HepG2 (cell line): ENCODE data around the gene SELENOW. TPM values are rescaled to one million over a fixed set of nuclear protein-coding genes. Genes with fewer than 3 reads are reported as not detected.

Source experiments
- ATAC-seq: fragments of 200-7000 bp; cut with Tn5 transposase; 3 replicates; pipeline ENCODE4 v1.9.1; 2020; ENCODE audit warnings: mild to moderate bottlenecking, moderate library complexity
- BruUV-seq: library from RNA; stranded (reverse); fragments of 400-500 nt; replicated peaks from 2 replicates; lab custom pipeline; 2021; lab: Mats Ljungman, UMichigan
- CTCF ChIA-PET: fragments of 300-600 bp; formaldehyde crosslinking; extraction: SDS; loops from one replicate; lab custom pipeline; 2021; ENCODE audit warnings: low total read pairs, inconsistent platforms, low intra/inter-chr PET ratio; lab: Yijun Ruan, JAX
- POLR2A ChIA-PET: fragments of 350-600 bp; sonication (Branson Sonifier 250); formaldehyde crosslinking; loops from one replicate; lab custom pipeline; 2020; ENCODE audit warnings: antibody characterized with exemption, inconsistent platforms; lab: Yijun Ruan, JAX
- DNase-seq: peaks from one replicate; pipeline ENCODE4 v3.0.0-alpha.2; 2015; ENCODE audit warnings: low spot score
- FAIRE-seq: peaks from 3 replicates; lab custom pipeline; 2011; peaks lifted over from hg19 to GRCh38; lab: Jason Lieb, UNC
- H2AFZ ChIP-seq: one replicate; pipeline ENCODE4 v1.6.1; 2011; ENCODE audit warnings: low read length, inconsistent platforms
- H3K27ac ChIP-seq: fragments of 300-600 bp; 3 replicates; pipeline ENCODE4 v1.8.0; 2011; ENCODE audit warnings: mixed run types, mild to moderate bottlenecking, mixed read lengths, low read length, inconsistent platforms; ENCODE audit not compliant: insufficient read depth; ENCODE audit errors: extremely low read length
- H3K27me3 ChIP-seq, 2 experiments: fragments of 200-600 bp in 1 of 2; 2 replicates in 1 of 2; 3 replicates in 1 of 2; pipeline versions ENCODE4 v1.6.0 to v1.8.0; 2011; ENCODE audit warnings: low read length in 2 of 2, mild to moderate bottlenecking in 2 of 2, moderate library complexity in 2 of 2, inconsistent platforms in 1 of 2; ENCODE audit not compliant: insufficient read depth in 2 of 2, control insufficient read depth in 1 of 2
- H3K36me3 ChIP-seq, 2 experiments: fragments of 200-600 bp in 1 of 2; replicated peaks in 1 of 2; 2 replicates in 1 of 2; 3 replicates in 1 of 2; pipeline versions ENCODE4 v1.5.1 to v1.8.0; 2011; ENCODE audit warnings: low read length in 2 of 2, inconsistent platforms in 1 of 2; ENCODE audit not compliant: insufficient read depth in 2 of 2, control insufficient read depth in 1 of 2
- H3K4me1 ChIP-seq: 2 replicates; pipeline ENCODE4 v1.5.1; 2012; ENCODE audit warnings: low read length, inconsistent platforms; ENCODE audit not compliant: insufficient read depth
- H3K4me2 ChIP-seq: 2 replicates; pipeline ENCODE4 v1.6.0; 2011; ENCODE audit warnings: low read depth, low read length, inconsistent platforms
- H3K4me3 ChIP-seq, 3 experiments: fragments of 200-600 bp in 1 of 3; sonication (generic), shearing (Covaris generic) in 1 of 3; replicated peaks in 1 of 3; 2 replicates each; pipeline ENCODE4 v1.5.1; 2011 to 2016; ENCODE audit warnings: low read length in 3 of 3, inconsistent platforms in 2 of 3, low read depth in 2 of 3, mild to moderate bottlenecking in 2 of 3, control low read depth in 1 of 3, mixed read lengths in 1 of 3; ENCODE audit not compliant: insufficient read depth in 1 of 3
- H3K79me2 ChIP-seq: one replicate; pipeline ENCODE4 v1.6.1; 2011; ENCODE audit warnings: low read length, inconsistent platforms; ENCODE audit not compliant: insufficient read depth
- H3K9ac ChIP-seq: 2 replicates; pipeline ENCODE4 v1.6.0; 2011; ENCODE audit warnings: mild to moderate bottlenecking, low read depth, low read length, inconsistent platforms; ENCODE audit not compliant: insufficient read depth
- H3K9me3 ChIP-seq: 2 replicates; pipeline ENCODE4 v1.5.1; 2012; ENCODE audit warnings: mild to moderate bottlenecking, low read length
- H4K20me1 ChIP-seq: 2 replicates; pipeline ENCODE4 v1.6.0; 2011; ENCODE audit warnings: inconsistent platforms, mild to moderate bottlenecking, low read length, moderate library complexity; ENCODE audit not compliant: insufficient read depth
- AKAP8 ChIP-seq: sonication (generic); formaldehyde crosslinking; IDR thresholded peaks from 2 replicates; pipeline ENCODE4 v1.5.1; 2020; ENCODE audit warnings: mild to moderate bottlenecking, missing genetic modification reagents
- CBX1 ChIP-seq: IDR thresholded peaks from one replicate; pipeline ENCODE4 v1.6.1; 2016; ENCODE audit warnings: antibody characterized with exemption, low read depth
- MAF1 ChIP-seq: sonication (generic); formaldehyde crosslinking; IDR thresholded peaks from 2 replicates; pipeline ENCODE4 v1.5.0; 2020; ENCODE audit warnings: missing genetic modification reagents, borderline replicate concordance
- MAFK ChIP-seq, 2 experiments: IDR thresholded peaks in 1 of 2; conservative IDR thresholded peaks in 1 of 2; 2 replicates each; pipeline ENCODE4 v1.6.1; 2011; ENCODE audit warnings: improper control_type of control experiment in 2 of 2, low read length in 2 of 2
- NFE2L1 ChIP-seq: sonication (generic); formaldehyde crosslinking; IDR thresholded peaks from 2 replicates; pipeline ENCODE4 v1.4.0; 2020; ENCODE audit warnings: missing genetic modification reagents, mild to moderate bottlenecking, borderline replicate concordance
- POLR2AphosphoS5 ChIP-seq: IDR thresholded peaks from 2 replicates; pipeline ENCODE4 v1.6.1; 2012; ENCODE audit warnings: low read depth, low read length
- RFXANK ChIP-seq: IDR thresholded peaks from 2 replicates; pipeline ENCODE4 v1.6.1; 2016
- THYN1 ChIP-seq: sonication (generic); formaldehyde crosslinking; IDR thresholded peaks from 2 replicates; pipeline ENCODE4 v1.8.1; 2023; ENCODE audit warnings: low read depth, mild to moderate bottlenecking, moderate library complexity, missing genetic modification reagents, borderline replicate concordance
- ZFP62 ChIP-seq: sonication (generic); formaldehyde crosslinking; IDR thresholded peaks from 2 replicates; pipeline ENCODE4 v1.4.0; 2020; ENCODE audit warnings: missing genetic modification reagents
- ZNF121 ChIP-seq: sonication (generic); formaldehyde crosslinking; IDR thresholded peaks from 2 replicates; pipeline ENCODE4 v1.5.0; 2020; ENCODE audit warnings: mild to moderate bottlenecking, missing genetic modification reagents
- ZNF17 ChIP-seq: sonication (generic); formaldehyde crosslinking; IDR thresholded peaks from 2 replicates; pipeline ENCODE4 v1.5.0; 2020; ENCODE audit warnings: mild to moderate bottlenecking, missing genetic modification reagents
- ZNF224 ChIP-seq: sonication (generic); formaldehyde crosslinking; IDR thresholded peaks from 2 replicates; pipeline ENCODE4 v1.5.0; 2020; ENCODE audit warnings: mild to moderate bottlenecking, missing genetic modification reagents
- ZNF274 ChIP-seq: sonication (generic); formaldehyde crosslinking; IDR thresholded peaks from 2 replicates; pipeline ENCODE4 v1.5.1; 2020; ENCODE audit warnings: mild to moderate bottlenecking, missing genetic modification reagents
- ZNF550 ChIP-seq: sonication (generic); formaldehyde crosslinking; IDR thresholded peaks from 2 replicates; pipeline ENCODE4 v1.4.0; 2020; ENCODE audit warnings: mild to moderate bottlenecking, missing genetic modification reagents, borderline replicate concordance
- ZNF772 ChIP-seq: sonication (generic); formaldehyde crosslinking; IDR thresholded peaks from 2 replicates; pipeline ENCODE4 v1.5.0; 2020; ENCODE audit warnings: mild to moderate bottlenecking, missing genetic modification reagents
- ZNF777 ChIP-seq: sonication (generic); formaldehyde crosslinking; IDR thresholded peaks from 2 replicates; pipeline ENCODE4 v1.4.0; 2020; ENCODE audit warnings: missing genetic modification reagents
- WGBS: methylation state at CpG from one replicate; pipeline ENCODE4 v1.1.6; 2017; ENCODE audit warnings: low lambda C conversion rate; 5-methylcytosine and 5-hydroxymethylcytosine counted together
- in situ Hi-C: cut with HindIII; loops from 2 replicates; pipeline ENCODE4 v1.10.0; 2017; ENCODE audit warnings: low pct_unique_long_range_greater_than_20kb; ENCODE audit not compliant: extremely low pct_ligation_motif_present
- intact Hi-C: fragments of 100-400 bp; cut with micrococcal nuclease; formaldehyde crosslinking; loops from one replicate; pipeline ENCODE4 v1.10.0; 2022; ENCODE audit not compliant: unreplicated experiment
- polyA plus RNA-seq, 8 experiments: library from polyadenylated mRNA; depleted of rRNA in 3 of 8; stranded (reverse) in 7 of 8; unstranded in 1 of 8; fragments of >200 nt; fragmentation: Illumina TruSeq in 4 of 8; extraction: Trizol in 4 of 8; gene quantifications; 2 replicates each; pipeline versions ENCODE4 v1.2.1 to v1.2.3, GENCODE V29; 2011 to 2016; ENCODE audit warnings: low read depth in 4 of 8, missing spikeins in 1 of 8, mixed read lengths in 1 of 8; ENCODE audit not compliant: insufficient read depth in 1 of 8
- total RNA-seq, 5 experiments: library from RNA; depleted of rRNA; stranded (reverse); fragments of >200 nt; fragmentation: Illumina TruSeq; extraction: Trizol; gene quantifications; 2 replicates each; pipeline ENCODE4 v1.2.3, GENCODE V29; 2016; ENCODE audit warnings: low read depth in 1 of 5
- TF ChIP-seq, protein P1 (sequence below): sonication (generic); formaldehyde crosslinking; IDR thresholded peaks from 2 replicates; pipeline ENCODE4 v1.8.0; 2022; ENCODE audit warnings: mild to moderate bottlenecking, missing genetic modification reagents, moderate library complexity
- TF ChIP-seq, protein P2 (sequence below): IDR thresholded peaks from 2 replicates; pipeline ENCODE4 v1.6.1; 2018; ENCODE audit warnings: missing genetic modification reagents
- TF ChIP-seq, protein P3 (sequence below): sonication (generic); formaldehyde crosslinking; IDR thresholded peaks from 2 replicates; pipeline ENCODE4 v1.9.0; 2022; ENCODE audit warnings: low read depth, missing genetic modification reagents

The SELENOW gene
- total and polyA plus RNA-seq, 2 of the 13 experiments (the other 11 are each of a cell fraction or from before 2014, with no cell fraction given) = 50.3 to 64.7 TPM

DNA sequence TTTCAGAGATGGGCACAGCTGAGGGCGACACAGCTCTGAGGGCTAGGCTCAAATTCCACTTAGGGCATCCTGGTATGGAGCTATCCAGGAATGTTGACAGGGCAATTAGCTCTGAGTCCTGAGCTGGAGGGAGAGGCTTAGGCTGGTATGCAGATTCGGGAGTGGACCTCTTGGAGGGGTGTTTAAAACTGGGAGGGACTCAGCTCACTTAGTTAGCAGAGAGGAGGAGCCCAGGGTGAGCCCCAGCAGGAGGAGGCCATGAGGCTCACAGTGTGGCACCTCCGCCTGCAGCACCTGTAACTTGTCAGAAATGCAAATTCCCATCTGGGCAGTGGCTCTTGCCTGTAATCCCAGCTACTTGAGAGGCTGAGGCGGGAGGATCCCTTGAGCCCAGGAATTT is 43.4 kb upstream of the SELENOW start:
- Histone ChIP-seq H3K9me3 (no peaks in the 10 kb centered on the region), H2AFZ (no peak overlapping the region), H3K27ac (no peak overlapping the region), H3K36me3 (no peaks in the 10 kb centered on the region), H3K27me3 (no peaks in the 10 kb centered on the region), H3K4me2 (no peak overlapping the region), H3K79me2 (no peaks in the 10 kb centered on the region), H3K4me3 (no peak overlapping the region), H3K4me1 (peaks cover 6% of the 10 kb centered on the region), H3K9ac (no peak overlapping the region), H4K20me1 (no peaks in the 10 kb centered on the region)
- DNase-seq (no peak), ATAC-seq (no peak; the same call in 2 of the 3 replicates), FAIRE-seq (no peak)
- BruUV-seq = no TSS peak
- intact Hi-C loops (no loop called here), in situ Hi-C loops (no loop called here)
- ChIA-PET POLR2A (no interaction called here), CTCF (no interaction called here)
- 44% methylated on average over 4 of the region's 4 CpGs for WGBS
- TF ChIP-seq THYN1 (CRISPR knock-in tag) (no peak), MAFK (conservative IDR thresholded peaks at IDR 0.05 in 1 of 2, IDR thresholded peaks at IDR 0.05 in 1 of 2; ENCODE audit: low read length in 2 of 2) (no peak), MAF1 (CRISPR knock-in tag) (no peak), POLR2AphosphoS5 (no peak), ZNF121 (CRISPR knock-in tag) (no peak), AKAP8 (CRISPR knock-in tag) (no peak), ZFP62 (CRISPR knock-in tag) (no peak), ZNF224 (no peak), NFE2L1 (CRISPR knock-in tag) (no peak), ZNF274 (CRISPR knock-in tag) (no peak), ZNF17 (CRISPR knock-in tag) (no peak), CBX1 (no peak), ZNF777 (CRISPR knock-in tag) (no peak), ZNF772 (CRISPR knock-in tag) (no peak), RFXANK (CRISPR knock-in tag) (no peak), ZNF550 (CRISPR knock-in tag) (no peak)
- TF ChIP-seq, protein P1, sequence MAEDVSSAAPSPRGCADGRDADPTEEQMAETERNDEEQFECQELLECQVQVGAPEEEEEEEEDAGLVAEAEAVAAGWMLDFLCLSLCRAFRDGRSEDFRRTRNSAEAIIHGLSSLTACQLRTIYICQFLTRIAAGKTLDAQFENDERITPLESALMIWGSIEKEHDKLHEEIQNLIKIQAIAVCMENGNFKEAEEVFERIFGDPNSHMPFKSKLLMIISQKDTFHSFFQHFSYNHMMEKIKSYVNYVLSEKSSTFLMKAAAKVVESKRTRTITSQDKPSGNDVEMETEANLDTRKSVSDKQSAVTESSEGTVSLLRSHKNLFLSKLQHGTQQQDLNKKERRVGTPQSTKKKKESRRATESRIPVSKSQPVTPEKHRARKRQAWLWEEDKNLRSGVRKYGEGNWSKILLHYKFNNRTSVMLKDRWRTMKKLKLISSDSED = no peak
- TF ChIP-seq, protein P2, sequence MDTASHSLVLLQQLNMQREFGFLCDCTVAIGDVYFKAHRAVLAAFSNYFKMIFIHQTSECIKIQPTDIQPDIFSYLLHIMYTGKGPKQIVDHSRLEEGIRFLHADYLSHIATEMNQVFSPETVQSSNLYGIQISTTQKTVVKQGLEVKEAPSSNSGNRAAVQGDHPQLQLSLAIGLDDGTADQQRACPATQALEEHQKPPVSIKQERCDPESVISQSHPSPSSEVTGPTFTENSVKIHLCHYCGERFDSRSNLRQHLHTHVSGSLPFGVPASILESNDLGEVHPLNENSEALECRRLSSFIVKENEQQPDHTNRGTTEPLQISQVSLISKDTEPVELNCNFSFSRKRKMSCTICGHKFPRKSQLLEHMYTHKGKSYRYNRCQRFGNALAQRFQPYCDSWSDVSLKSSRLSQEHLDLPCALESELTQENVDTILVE = no peak
- TF ChIP-seq, protein P3, sequence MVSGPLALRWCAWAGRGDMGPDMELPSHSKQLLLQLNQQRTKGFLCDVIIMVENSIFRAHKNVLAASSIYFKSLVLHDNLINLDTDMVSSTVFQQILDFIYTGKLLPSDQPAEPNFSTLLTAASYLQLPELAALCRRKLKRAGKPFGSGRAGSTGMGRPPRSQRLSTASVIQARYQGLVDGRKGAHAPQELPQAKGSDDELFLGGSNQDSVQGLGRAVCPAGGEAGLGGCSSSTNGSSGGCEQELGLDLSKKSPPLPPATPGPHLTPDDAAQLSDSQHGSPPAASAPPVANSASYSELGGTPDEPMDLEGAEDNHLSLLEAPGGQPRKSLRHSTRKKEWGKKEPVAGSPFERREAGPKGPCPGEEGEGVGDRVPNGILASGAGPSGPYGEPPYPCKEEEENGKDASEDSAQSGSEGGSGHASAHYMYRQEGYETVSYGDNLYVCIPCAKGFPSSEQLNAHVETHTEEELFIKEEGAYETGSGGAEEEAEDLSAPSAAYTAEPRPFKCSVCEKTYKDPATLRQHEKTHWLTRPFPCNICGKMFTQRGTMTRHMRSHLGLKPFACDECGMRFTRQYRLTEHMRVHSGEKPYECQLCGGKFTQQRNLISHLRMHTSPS = no peak
